Glutamatergic neuron (in vitro differentiated cells): Measurements from ENCODE around the gene ANGPTL4. TPM values are rescaled to one million over a fixed set of nuclear protein-coding genes. Genes with fewer than 3 reads are reported as not detected.

ENCODE experiments used
- DNase-seq: peaks from one replicate; pipeline ENCODE4 v3.0.0; 2022
- H3K27ac Mint-ChIP-seq: one replicate; pipeline ENCODE4 v1.8.0; 2020; ENCODE audit warnings: mild to moderate bottlenecking, mixed read lengths, inconsistent platforms; ENCODE audit not compliant: unreplicated experiment
- H3K27me3 Mint-ChIP-seq: one replicate; pipeline ENCODE4 v1.8.0; 2020; ENCODE audit warnings: mild to moderate bottlenecking, moderate library complexity, mixed read lengths, inconsistent platforms; ENCODE audit not compliant: unreplicated experiment
- H3K36me3 Mint-ChIP-seq: one replicate; pipeline ENCODE4 v1.8.0; 2020; ENCODE audit warnings: mild to moderate bottlenecking, mixed read lengths, inconsistent platforms; ENCODE audit not compliant: unreplicated experiment
- H3K4me1 Mint-ChIP-seq: one replicate; pipeline ENCODE4 v1.8.0; 2020; ENCODE audit warnings: mild to moderate bottlenecking, low read depth, mixed read lengths, inconsistent platforms; ENCODE audit not compliant: unreplicated experiment
- H3K4me3 Mint-ChIP-seq: one replicate; pipeline ENCODE4 v1.8.0; 2020; ENCODE audit warnings: mild to moderate bottlenecking, mixed read lengths, inconsistent platforms; ENCODE audit not compliant: unreplicated experiment
- H3K9me3 Mint-ChIP-seq: one replicate; pipeline ENCODE4 v1.8.0; 2020; ENCODE audit warnings: mild to moderate bottlenecking, moderate library complexity, mixed read lengths, inconsistent platforms; ENCODE audit not compliant: unreplicated experiment
- CTCF ChIP-seq: fragments of 200-600 bp; sonication (generic); IDR thresholded peaks from one replicate; pipeline ENCODE4 v1.5.0; 2021; ENCODE audit not compliant: partially characterized antibody, unreplicated experiment
- total RNA-seq: library from RNA; stranded (reverse); fragmentation: NEBNext Ultra II Directional; extraction: Animal tissue kit (Norgen Biotek cat#: 25700); gene quantifications from one replicate; pipeline ENCODE4 v1.2.1, GENCODE V29; 2021; ENCODE audit not compliant: unreplicated experiment

Gene ANGPTL4
- total RNA-seq, 1 donor from 2014 or later, result 0.51 TPM

DNA sequence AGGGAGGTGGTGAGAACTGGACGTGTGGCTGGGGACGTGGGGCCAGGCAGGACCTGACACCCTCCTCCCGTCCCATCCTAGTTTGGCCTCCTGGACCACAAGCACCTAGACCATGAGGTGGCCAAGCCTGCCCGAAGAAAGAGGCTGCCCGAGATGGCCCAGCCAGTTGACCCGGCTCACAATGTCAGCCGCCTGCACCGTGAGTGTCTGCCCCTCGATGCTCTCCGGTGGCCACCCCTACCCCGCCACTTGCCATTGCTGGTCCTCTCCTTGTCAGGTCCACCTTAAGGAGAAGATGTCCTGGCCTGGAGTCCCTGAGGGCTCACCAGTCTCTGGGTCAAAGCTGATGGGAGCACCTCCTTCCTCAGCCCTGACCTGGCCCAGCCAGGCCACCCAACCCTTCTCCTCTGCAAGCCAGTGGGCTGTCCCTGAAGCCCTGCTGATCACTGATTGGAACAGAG lies 2.2 kb downstream of the ANGPTL4 start:
- H3K4me3 Mint-ChIP-seq, result no peak overlapping the region
- H3K27me3 Mint-ChIP-seq, result peaks cover 14% of the 10 kb centered on the region
- no peak overlapping the region for H3K27ac Mint-ChIP-seq

DNA sequence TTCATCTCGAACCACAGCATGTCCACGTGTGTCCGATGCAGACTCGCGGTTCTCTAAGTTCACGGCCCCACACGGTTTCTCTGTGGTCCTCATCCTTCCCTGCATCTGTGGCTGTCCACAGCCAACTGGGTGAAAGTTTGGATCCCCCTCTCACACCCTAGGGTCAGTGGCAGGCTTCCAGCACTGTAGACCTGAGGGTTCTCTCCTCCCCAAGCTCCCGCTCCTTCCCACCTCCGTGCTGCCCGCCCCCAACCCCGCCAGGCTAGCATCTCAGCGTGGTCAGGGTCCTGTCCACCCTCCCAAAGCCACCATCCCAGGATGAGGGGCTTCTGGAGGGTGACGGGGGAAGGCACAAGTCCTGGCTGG lies 3.0 kb downstream of the ANGPTL4 start:
- no peak for TF ChIP-seq CTCF
- H3K27ac Mint-ChIP-seq, result no peak overlapping the region
- H3K9me3 Mint-ChIP-seq, result peaks cover 4% of the 10 kb centered on the region
- DNase-seq, result no peak
- no peaks in the 10 kb centered on the region for H3K36me3 Mint-ChIP-seq
- peaks cover 14% of the 10 kb centered on the region for H3K27me3 Mint-ChIP-seq
- no peak overlapping the region for H3K4me3 Mint-ChIP-seq
- H3K4me1 Mint-ChIP-seq, result no peaks in the 10 kb centered on the region

More for the DNA sequence above, 2.2 kb downstream of the ANGPTL4 start:
- DNase-seq, result no peak
- Mint-ChIP-seq H3K4me1 (peaks cover 2% of the 10 kb centered on the region), H3K36me3 (no peaks in the 10 kb centered on the region), H3K9me3 (peaks cover 4% of the 10 kb centered on the region)
- no peak for TF ChIP-seq CTCF

DNA sequence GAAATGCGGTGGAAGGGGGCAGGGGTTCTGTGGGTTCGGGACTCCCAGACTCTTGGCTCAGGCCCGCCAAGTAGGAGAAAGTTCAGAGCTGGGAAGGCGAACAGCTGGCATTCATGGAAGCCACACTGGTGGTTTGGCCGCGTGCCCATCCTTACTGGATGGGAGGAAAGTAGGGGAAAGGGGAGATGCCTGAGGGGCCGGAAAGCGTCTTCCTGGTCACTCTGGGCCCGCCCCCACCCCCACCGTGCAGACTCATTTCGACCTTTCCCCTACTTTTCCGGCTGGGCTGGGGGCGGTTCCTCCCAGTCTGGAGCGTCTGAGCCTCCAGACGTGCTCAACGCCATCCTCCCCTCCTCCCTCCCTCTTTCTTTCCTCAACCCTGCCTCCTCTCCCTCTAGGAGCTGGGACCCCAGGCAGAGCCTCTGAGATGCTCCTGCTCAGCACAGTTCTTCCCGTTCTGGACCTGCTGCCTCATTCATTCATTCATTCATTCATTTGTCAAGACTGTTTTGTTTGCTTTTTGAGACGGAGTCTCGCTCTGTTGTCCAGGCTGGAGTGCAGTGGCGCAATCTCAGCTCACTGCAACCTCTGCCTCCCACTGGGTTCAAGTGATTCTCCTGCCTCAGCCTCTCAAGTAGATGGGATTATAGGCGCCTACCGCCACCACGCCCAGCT lies 3.5 kb downstream of the ANGPTL4 start:
- H3K27ac Mint-ChIP-seq, result no peak overlapping the region
- DNase-seq, result peak; percentile 31
- no peak for TF ChIP-seq CTCF
- H3K9me3 Mint-ChIP-seq, result peaks cover 4% of the 10 kb centered on the region
- H3K36me3 Mint-ChIP-seq, result no peaks in the 10 kb centered on the region
- peaks cover 14% of the 10 kb centered on the region for H3K27me3 Mint-ChIP-seq
- H3K4me3 Mint-ChIP-seq, result peak overlapping the region; percentile 34
- no peaks in the 10 kb centered on the region for H3K4me1 Mint-ChIP-seq

DNA sequence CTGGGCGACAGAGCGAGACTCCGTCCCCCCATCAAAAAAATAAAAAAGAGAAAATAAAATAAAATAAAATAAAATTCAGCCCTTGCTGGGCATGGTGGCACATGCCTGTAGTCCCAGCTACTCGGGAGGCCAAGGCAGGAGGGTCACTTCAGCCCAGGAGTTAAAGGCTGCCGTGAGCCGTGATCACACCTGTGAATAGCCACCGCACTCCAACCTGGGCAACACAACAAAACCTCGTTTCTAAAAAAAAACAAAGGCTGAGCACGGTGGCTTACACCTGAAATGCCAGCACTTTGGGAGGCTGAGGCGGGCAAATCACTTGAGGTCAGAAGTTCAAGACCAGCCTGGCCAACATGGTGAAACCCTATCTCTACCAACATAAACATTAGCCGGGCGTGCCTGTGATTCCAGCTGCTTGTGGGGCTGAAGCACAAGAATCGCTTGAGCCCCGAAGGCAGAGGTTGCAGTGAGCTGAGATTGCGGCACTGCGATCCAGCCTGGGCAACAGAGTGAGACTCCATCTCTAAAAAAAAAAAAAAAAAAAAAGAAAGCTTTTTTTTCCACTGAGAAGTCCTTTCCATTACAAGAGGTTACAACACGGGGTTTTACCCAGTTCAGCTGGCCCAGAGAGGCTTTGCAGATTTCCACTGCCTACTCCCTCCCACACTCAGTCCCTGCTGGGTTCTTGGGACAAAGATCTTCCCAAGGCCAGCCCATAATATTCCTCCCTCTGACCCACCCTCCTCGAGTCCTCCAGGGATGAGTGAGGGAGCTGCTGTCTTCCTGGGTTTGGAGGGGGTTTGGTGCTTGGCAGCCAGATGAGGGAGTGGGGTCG lies 6.4 kb downstream of the ANGPTL4 start:
- Mint-ChIP-seq H3K4me1 (no peaks in the 10 kb centered on the region), H3K27me3 (peaks cover 7% of the 10 kb centered on the region), H3K9me3 (peaks cover 7% of the 10 kb centered on the region), H3K27ac (no peak overlapping the region), H3K36me3 (no peaks in the 10 kb centered on the region), H3K4me3 (no peak overlapping the region)
- TF ChIP-seq CTCF, result no peak
- DNase-seq, result no peak
